IPS-20b (cell line): ENCODE measurements around the gene GAS7.

ENCODE experiments used
- H3K27ac ChIP-seq: one replicate; pipeline ENCODE4 v1.5.1; 2013; ENCODE audit warnings: low read length
- H3K27me3 ChIP-seq: 2 replicates; pipeline ENCODE4 v1.6.1; 2013; ENCODE audit warnings: mild to moderate bottlenecking, low read length, inconsistent platforms; ENCODE audit not compliant: insufficient read depth
- H3K36me3 ChIP-seq: 2 replicates; pipeline ENCODE4 v1.6.1; 2013; ENCODE audit warnings: low read depth, mild to moderate bottlenecking, inconsistent platforms, low read length, moderate library complexity; ENCODE audit not compliant: insufficient read depth
- H3K4me1 ChIP-seq: 2 replicates; pipeline ENCODE4 v1.6.1; 2013; ENCODE audit warnings: mild to moderate bottlenecking, control low read depth, inconsistent platforms, low read length, moderate library complexity; ENCODE audit not compliant: insufficient read depth
- H3K4me3 ChIP-seq: 2 replicates; pipeline ENCODE4 v1.5.1; 2013; ENCODE audit warnings: mild to moderate bottlenecking, low read length, inconsistent platforms
- H3K9ac ChIP-seq: 2 replicates; pipeline ENCODE4 v1.6.1; 2013; ENCODE audit warnings: low read depth, mild to moderate bottlenecking, inconsistent platforms, low read length, moderate library complexity
- H3K9me3 ChIP-seq: 2 replicates; pipeline ENCODE4 v1.6.1; 2013; ENCODE audit warnings: mild to moderate bottlenecking, low read depth, low read length, inconsistent platforms; ENCODE audit not compliant: insufficient read depth

The GAS7 gene

DNA sequence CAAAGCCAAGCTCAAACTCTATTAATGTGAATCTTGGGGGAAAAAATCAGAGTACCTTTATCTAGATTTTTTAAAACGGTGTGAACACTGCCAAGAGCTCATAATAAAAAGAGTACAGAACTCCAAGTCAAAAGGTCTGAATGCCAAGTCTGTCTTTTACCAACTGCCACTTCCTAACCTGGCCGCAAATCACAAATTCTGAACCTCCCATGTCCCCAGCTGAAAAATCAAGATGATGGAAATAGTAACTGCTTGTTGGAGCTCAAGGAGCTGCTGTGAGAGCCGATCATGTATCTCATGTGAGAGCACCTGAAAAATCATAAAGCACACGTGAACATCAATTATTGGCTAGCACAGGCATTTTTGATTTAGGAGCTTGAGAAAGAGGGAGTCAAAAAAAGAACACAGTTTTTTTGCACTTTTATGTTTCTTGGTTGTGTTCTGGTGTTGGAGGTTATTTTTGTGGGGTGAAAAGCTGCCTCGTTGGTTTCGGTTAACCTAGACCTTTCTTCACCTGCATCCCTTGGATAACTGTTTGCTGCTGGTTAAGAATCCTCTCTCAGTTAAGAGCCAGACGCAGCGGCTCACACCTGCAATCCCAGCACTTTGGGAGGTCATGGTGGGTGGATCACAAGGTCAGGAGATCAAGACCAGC, 50.5 kb downstream of the GAS7 start:
- H3K4me3 ChIP-seq: no peak overlapping the region
- no peak overlapping the region for H3K9ac ChIP-seq
- no peaks in the 10 kb centered on the region for H3K36me3 ChIP-seq
- no peaks in the 10 kb centered on the region for H3K4me1 ChIP-seq
- H3K27ac ChIP-seq: no peak overlapping the region
- H3K9me3 ChIP-seq: no peaks in the 10 kb centered on the region
- H3K27me3 ChIP-seq: no peaks in the 10 kb centered on the region

DNA sequence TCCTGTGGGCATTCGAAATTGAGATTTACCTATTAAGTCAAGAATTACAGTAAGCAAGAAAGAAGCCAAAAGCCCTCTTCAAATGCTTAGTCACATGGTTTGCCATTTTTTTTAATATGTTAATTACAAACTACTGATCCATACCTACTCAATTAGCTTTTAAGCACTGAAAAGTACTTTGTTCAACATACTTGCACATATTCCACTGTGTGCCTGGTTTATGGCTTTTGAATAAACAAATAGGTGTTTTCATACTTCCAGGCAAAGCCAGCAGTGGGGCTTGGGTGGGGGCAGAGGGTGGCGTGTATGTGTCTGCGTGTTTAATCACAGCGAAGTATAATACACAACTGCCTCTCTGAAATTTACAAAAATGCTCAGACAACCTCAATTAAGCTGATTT, 51.4 kb downstream of the GAS7 start:
- Histone ChIP-seq H3K27ac (no peak overlapping the region), H3K9ac (no peak overlapping the region), H3K27me3 (no peaks in the 10 kb centered on the region), H3K4me3 (no peak overlapping the region), H3K9me3 (no peaks in the 10 kb centered on the region), H3K4me1 (no peaks in the 10 kb centered on the region), H3K36me3 (no peaks in the 10 kb centered on the region)

DNA sequence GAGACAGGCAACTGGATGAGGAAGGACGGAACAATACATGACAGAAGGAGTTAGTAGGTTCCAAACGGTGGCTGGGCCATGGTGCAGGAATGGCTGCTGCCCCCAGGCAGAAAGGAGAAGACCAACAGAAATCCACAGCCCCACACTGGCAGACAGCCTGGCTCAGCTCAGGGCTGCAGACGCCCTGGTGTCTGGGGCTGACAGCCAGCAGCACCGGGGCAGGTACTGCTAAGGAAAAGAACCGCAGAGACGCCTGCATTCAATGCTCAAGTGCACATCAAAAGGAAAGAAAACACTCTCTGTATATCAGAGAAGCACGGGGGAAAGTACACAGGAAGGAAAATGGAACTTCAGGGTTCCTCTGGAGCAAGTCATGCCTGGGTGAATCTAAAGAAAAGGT, 53.4 kb downstream of the GAS7 start:
- Histone ChIP-seq H3K27me3 (no peaks in the 10 kb centered on the region), H3K36me3 (no peaks in the 10 kb centered on the region), H3K9ac (no peak overlapping the region), H3K4me3 (no peak overlapping the region), H3K4me1 (no peaks in the 10 kb centered on the region), H3K9me3 (no peaks in the 10 kb centered on the region), H3K27ac (no peak overlapping the region)

DNA sequence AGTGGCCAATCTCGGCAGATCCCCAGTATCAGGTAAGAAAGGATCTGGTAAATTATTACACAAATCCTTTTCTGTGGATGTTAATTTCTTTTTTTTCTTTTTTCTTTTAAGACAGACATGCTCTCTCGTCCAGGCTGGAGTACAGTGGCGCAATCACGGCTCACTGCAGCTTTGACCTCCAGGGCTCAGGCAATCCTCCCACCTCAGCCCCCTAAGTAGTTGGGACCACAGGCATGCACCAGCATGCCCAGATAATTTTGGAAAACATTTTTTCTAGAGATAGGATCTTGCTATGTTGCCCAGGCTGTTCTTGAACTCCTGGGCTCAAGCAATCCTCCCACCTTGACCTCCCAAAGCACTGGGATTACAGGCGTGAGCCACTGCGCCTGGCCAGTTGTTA, 54.0 kb downstream of the GAS7 start:
- no peaks in the 10 kb centered on the region for H3K4me1 ChIP-seq
- H3K27ac ChIP-seq: no peak overlapping the region
- no peaks in the 10 kb centered on the region for H3K36me3 ChIP-seq
- no peaks in the 10 kb centered on the region for H3K9me3 ChIP-seq
- H3K9ac ChIP-seq: no peak overlapping the region
- no peaks in the 10 kb centered on the region for H3K27me3 ChIP-seq
- H3K4me3 ChIP-seq: no peak overlapping the region

DNA sequence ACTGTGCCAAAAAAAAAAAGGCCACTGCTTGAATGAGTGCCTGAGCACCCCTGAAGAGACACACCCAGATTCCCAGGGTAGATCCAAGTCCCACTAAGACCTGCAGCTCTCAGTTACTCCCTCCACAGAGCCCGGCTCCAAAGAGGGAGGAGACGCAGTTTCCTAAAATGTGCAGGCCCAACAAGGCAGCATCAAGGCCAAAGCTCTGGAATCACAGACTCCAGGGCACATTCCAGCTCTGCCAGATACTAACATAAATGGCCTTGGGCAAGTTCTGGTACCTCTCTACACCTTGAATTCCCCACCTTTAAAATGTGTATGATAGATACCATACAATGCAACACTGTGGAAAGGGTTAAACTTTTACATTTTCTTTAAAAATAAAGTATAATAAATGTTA, 57.0 kb downstream of the GAS7 start:
- Histone ChIP-seq H3K27ac (no peak overlapping the region), H3K4me1 (no peaks in the 10 kb centered on the region), H3K9ac (no peak overlapping the region), H3K4me3 (no peak overlapping the region), H3K9me3 (no peaks in the 10 kb centered on the region), H3K27me3 (no peaks in the 10 kb centered on the region), H3K36me3 (no peaks in the 10 kb centered on the region)

DNA sequence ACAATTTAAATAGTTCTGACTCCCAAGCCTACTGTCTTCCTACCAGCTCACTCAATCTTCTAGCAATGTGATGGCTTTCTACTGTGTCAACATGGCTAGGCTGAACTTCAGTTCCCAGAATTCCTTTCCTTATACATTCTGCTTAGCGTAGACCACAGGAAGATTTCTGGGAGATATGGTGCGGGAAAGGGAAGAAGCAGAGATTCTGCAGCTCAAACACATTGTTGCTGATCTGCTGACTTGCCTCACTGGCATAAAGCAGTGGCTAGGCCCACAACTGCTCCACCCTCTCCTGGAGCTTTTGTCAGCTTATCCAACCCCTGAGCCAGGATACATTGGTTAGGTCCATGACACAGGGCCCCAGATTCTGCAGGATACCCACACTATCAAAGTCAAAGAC, 58.8 kb downstream of the GAS7 start:
- H3K27ac ChIP-seq: no peak overlapping the region
- H3K36me3 ChIP-seq: no peaks in the 10 kb centered on the region
- no peak overlapping the region for H3K9ac ChIP-seq
- no peak overlapping the region for H3K4me3 ChIP-seq
- no peaks in the 10 kb centered on the region for H3K27me3 ChIP-seq
- H3K4me1 ChIP-seq: no peaks in the 10 kb centered on the region
- H3K9me3 ChIP-seq: no peaks in the 10 kb centered on the region

DNA sequence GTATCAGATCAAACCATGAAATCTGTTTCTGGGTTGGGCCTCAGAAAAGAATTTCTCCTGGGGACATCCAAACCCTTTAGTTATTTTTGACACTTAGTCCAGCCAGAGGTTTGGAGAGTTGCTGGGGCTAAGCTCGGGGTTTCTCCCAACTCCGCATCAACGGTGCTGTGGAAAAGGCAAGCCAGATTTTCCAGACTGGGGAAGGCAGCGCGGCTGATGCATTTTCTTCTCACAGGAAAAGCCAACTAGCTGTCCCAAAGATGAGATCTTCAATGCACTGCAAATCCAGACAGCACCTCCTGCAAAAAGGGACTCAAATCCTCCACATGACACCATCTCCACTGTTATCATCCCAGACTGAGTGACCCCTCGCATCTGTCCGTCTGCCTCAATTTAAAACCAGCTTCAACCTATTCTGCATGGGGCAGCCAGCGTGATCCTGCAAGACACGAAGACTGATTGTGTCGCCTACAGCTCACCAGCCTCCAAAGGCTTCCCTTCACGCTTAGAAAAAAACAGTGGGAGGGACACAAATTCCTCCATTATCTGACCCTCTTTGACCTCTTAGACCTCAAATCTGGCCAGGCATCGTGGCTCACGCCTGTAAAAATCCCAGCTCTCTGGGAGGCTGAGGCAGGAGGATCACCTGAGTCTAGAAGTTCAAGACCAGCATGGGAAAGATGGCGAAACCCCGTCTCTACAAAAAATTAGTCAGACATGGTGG, 62.0 kb downstream of the GAS7 start:
- H3K4me3 ChIP-seq: no peak overlapping the region
- H3K27ac ChIP-seq: no peak overlapping the region
- no peaks in the 10 kb centered on the region for H3K9me3 ChIP-seq
- H3K27me3 ChIP-seq: no peaks in the 10 kb centered on the region
- no peaks in the 10 kb centered on the region for H3K4me1 ChIP-seq
- no peaks in the 10 kb centered on the region for H3K36me3 ChIP-seq
- no peak overlapping the region for H3K9ac ChIP-seq

DNA sequence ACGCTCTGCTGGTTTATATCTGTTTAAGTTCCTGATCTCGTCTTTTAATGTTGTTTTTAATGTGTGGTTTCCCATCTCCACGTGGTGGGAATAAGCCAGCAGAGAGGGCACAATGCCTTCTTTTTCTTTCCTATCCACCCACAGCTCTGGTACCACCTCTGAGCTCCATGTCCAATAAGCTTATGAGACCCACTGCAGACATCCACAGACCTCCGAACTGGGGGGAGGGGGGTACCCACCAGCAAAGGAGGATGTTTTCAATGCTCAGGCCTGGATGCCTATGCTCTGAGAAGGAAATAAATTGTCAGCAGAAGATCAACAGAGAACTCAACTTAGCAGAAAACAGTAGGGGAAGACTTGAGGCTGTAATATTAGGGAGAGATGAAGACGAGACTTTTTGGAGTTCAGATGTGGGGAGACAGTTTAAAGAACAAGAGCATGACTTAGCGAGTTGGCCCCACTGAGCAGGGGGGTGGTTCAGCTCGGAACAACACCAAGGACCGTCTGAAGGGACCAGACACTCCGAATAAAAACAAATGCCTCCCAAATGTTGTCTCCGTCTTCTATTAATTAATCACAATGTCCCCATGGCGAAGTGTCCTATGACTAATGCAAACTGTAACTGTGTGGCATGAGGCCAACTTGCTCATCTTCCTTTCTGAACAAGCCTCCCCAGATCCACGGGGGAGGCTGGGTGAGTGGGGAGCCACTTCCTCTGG, 62.7 kb downstream of the GAS7 start:
- H3K27me3 ChIP-seq: no peaks in the 10 kb centered on the region
- no peak overlapping the region for H3K9ac ChIP-seq
- no peaks in the 10 kb centered on the region for H3K4me1 ChIP-seq
- H3K27ac ChIP-seq: no peak overlapping the region
- H3K36me3 ChIP-seq: no peaks in the 10 kb centered on the region
- no peak overlapping the region for H3K4me3 ChIP-seq
- no peaks in the 10 kb centered on the region for H3K9me3 ChIP-seq

DNA sequence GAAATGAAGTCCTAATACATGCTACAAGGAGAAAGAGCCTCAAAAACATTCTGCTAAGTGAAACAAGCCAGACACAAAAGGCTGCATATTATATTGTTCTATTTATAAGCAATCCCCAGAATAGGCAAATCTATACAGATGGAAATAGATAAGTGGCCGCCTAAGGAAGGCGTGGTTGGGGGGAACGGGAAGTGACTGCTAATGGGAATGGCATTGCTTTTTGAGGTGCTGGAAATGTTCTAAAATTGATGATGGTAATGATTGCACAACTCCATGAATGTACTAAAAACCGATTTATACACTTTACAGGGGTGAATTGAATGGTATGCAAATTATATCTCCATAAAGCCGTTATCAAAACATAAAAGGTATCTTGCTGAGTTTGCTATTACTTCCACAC, 67.7 kb downstream of the GAS7 start:
- Histone ChIP-seq H3K36me3 (no peaks in the 10 kb centered on the region), H3K4me1 (peaks cover 16% of the 10 kb centered on the region), H3K27ac (no peak overlapping the region), H3K4me3 (no peak overlapping the region), H3K27me3 (no peaks in the 10 kb centered on the region), H3K9ac (no peak overlapping the region), H3K9me3 (no peaks in the 10 kb centered on the region)

DNA sequence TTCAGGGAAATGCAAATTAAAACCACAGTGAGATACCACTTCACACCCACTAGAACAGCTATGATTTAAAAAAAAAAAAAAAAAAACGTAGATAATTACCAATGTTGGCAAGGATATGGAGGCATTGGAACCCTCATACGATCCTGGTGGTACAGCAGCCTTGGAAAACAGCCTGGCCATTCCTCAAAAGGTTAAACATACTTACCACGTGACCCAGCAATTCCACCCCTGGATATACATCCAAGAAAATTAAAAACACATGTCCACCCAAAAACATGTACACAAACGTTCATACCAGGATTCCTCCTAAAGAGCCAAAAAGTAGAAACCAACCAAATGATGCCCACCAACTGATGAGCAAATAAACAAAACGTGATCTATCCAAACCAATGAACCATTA, 68.1 kb downstream of the GAS7 start:
- Histone ChIP-seq H3K4me3 (no peak overlapping the region), H3K27me3 (no peaks in the 10 kb centered on the region), H3K9ac (no peak overlapping the region), H3K27ac (no peak overlapping the region), H3K9me3 (no peaks in the 10 kb centered on the region), H3K4me1 (peaks cover 16% of the 10 kb centered on the region), H3K36me3 (no peaks in the 10 kb centered on the region)

DNA sequence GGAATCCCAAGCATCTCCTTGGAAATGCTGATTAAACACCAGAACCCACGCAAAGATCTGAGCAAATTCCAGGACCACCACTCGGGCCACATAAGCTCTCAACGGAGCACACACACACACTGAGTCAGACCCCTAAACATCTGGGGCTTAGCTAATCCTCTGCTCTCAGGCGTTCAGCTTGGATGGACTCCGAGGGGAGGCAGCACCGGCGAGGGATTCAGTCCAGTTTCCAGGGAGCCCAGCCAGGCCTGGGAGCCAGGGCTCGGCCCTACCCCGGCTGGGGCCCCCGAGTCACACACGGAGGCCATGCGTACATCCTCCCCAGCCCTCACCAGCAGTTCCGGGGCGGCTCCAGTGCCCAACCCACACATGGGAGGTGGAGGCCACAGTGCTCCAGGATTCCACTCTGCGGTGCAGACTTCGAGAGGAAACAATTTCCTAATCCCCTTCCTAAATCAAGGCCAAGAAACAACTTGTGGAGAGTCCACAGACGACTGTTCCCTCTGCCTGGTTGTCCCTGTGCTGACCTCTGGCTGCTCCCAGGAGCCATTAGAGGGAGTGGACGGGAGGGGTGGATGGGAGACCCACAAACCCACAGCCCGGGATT, 70.5 kb downstream of the GAS7 start:
- no peak overlapping the region for H3K27ac ChIP-seq
- no peaks in the 10 kb centered on the region for H3K9me3 ChIP-seq
- H3K4me1 ChIP-seq: peaks cover 16% of the 10 kb centered on the region
- H3K27me3 ChIP-seq: no peaks in the 10 kb centered on the region
- H3K36me3 ChIP-seq: no peaks in the 10 kb centered on the region
- H3K4me3 ChIP-seq: no peak overlapping the region
- no peak overlapping the region for H3K9ac ChIP-seq
